DOHH2 (cell line): ENCODE results near the gene MUC20.
"Not testable (repeated sequence)": the region's sequence is repeated elsewhere in the genome, so short reads cannot be mapped to it uniquely, and the experiment has no call there.

Source experiments
- CTCF ChIP-seq: fragments of 200-600 bp; sonication (generic); IDR thresholded peaks from one replicate; pipeline ENCODE4 v1.5.1; 2014; ENCODE audit warnings: antibody characterized with exemption, mild to moderate bottlenecking, low read depth, low read length; ENCODE audit not compliant: poor library complexity, severe bottlenecking
- EZH2phosphoT487 ChIP-seq: fragments of 200-600 bp; sonication (generic); IDR thresholded peaks from 2 replicates; pipeline ENCODE4 v1.6.1; 2017; ENCODE audit warnings: borderline replicate concordance, mild to moderate bottlenecking, antibody characterized with exemption, low read length, moderate library complexity, mixed read lengths

- TF ChIP-seq CTCF, EZH2phosphoT487: not testable (repeated sequence)
Measured at GRCh38 chr3:195678391-195679015, 42.3 kb upstream of the MUC20 start.
